DND-41 (cell line): ENCODE results near the gene PCDH8.

Experiments
- ATAC-seq: fragments of 200-7000 bp; cut with Tn5 transposase; 3 replicates; pipeline ENCODE4 v1.9.1; 2021; ENCODE audit warnings: low read depth; ENCODE audit not compliant: insufficient read depth
- DNase-seq: peaks from one replicate; pipeline ENCODE4 v3.0.0-alpha.2; 2020
- H2AFZ ChIP-seq: 2 replicates; pipeline ENCODE4 v1.6.0; 2012; ENCODE audit warnings: low read depth, low read length
- H3K27ac ChIP-seq: 2 replicates; pipeline ENCODE4 v1.5.1; 2012; ENCODE audit warnings: low read length, inconsistent platforms
- H3K27me3 ChIP-seq: fragments of 200-600 bp; sonication (generic); 2 replicates; pipeline ENCODE4 v1.6.0; 2012; ENCODE audit warnings: low read length, mild to moderate bottlenecking, inconsistent platforms; ENCODE audit not compliant: insufficient read depth, poor library complexity
- H3K36me3 ChIP-seq: 2 replicates; pipeline ENCODE4 v1.5.1; 2012; ENCODE audit warnings: low read length, inconsistent platforms; ENCODE audit not compliant: insufficient read depth
- H3K4me1 ChIP-seq: 2 replicates; pipeline ENCODE4 v1.5.1; 2012; ENCODE audit warnings: mild to moderate bottlenecking, low read length; ENCODE audit not compliant: insufficient read depth
- H3K4me2 ChIP-seq: 2 replicates; pipeline ENCODE4 v1.6.0; 2012; ENCODE audit warnings: mild to moderate bottlenecking, moderate library complexity, low read length, inconsistent platforms; ENCODE audit not compliant: insufficient read depth
- H3K4me3 ChIP-seq, 2 experiments: fragments of 200-600 bp in 1 of 2; shearing (Covaris generic) in 1 of 2; 2 replicates each; pipeline ENCODE4 v1.5.1; 2012 to 2016; ENCODE audit warnings: inconsistent platforms in 2 of 2, low read length in 2 of 2, mild to moderate bottlenecking in 2 of 2, low read depth in 1 of 2, moderate library complexity in 1 of 2
- H3K79me2 ChIP-seq: 2 replicates; pipeline ENCODE4 v1.6.0; 2012; ENCODE audit warnings: low read length, inconsistent platforms; ENCODE audit not compliant: insufficient read depth
- H3K9ac ChIP-seq: 2 replicates; pipeline ENCODE4 v1.6.0; 2012; ENCODE audit warnings: low read depth, mild to moderate bottlenecking, inconsistent platforms, low read length, moderate library complexity
- H3K9me3 ChIP-seq: 2 replicates; pipeline ENCODE4 v1.5.1; 2012; ENCODE audit warnings: low read length, moderate library complexity, mild to moderate bottlenecking, inconsistent platforms; ENCODE audit not compliant: insufficient read depth, severe bottlenecking
- H4K20me1 ChIP-seq: 2 replicates; pipeline ENCODE4 v1.6.0; 2012; ENCODE audit warnings: low read length; ENCODE audit not compliant: insufficient read depth
- EZH2 ChIP-seq: IDR thresholded peaks from 3 replicates; pipeline ENCODE4 v1.6.1; 2012; ENCODE audit warnings: borderline replicate concordance, low read depth, mild to moderate bottlenecking, moderate library complexity, low read length, inconsistent platforms; ENCODE audit not compliant: severe bottlenecking
- TF ChIP-seq, protein P1 (sequence below): IDR thresholded peaks from 2 replicates; pipeline ENCODE4 v1.5.1; 2012; ENCODE audit warnings: borderline replicate concordance, low read length, moderate library complexity, mild to moderate bottlenecking; ENCODE audit not compliant: poor library complexity, severe bottlenecking; ENCODE audit errors: extremely low read depth

The PCDH8 gene

DNA sequence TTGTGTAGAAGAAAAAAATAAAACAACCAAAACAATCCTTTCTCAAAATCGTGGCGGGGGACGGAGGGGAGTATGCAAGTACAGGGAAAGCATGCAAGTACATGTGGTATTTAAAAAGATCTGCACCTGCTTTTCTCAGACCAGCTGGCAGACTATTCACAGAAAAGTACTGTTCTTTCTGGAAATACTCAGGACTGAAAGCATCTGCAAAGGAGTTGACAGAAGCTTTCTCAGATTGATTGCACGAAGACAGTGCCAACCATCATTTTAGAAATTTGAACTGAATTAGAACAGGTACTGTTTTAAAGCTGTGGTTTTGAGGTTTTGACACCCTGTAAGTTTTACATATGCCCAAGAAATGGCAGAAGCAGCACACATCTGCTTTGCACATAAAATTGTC lies 19.8 kb upstream of the PCDH8 start:
- Histone ChIP-seq H3K27me3 (no peaks in the 10 kb centered on the region), H3K36me3 (no peaks in the 10 kb centered on the region), H3K4me3 (peak overlapping the region in 1 of 2 experiments; percentile 8; a peak in 2 of 4 replicates), H4K20me1 (no peaks in the 10 kb centered on the region), H3K9me3 (no peaks in the 10 kb centered on the region), H3K4me1 (peaks cover 74% of the 10 kb centered on the region), H2AFZ (peak overlapping the region; percentile 27), H3K79me2 (no peaks in the 10 kb centered on the region), H3K4me2 (peak overlapping the region; percentile 56), H3K9ac (peak overlapping the region; percentile 48), H3K27ac (peak overlapping the region; percentile 86)
- peak; percentile 80 for DNase-seq
- peak; percentile 88 for ATAC-seq
- TF ChIP-seq, protein P1, sequence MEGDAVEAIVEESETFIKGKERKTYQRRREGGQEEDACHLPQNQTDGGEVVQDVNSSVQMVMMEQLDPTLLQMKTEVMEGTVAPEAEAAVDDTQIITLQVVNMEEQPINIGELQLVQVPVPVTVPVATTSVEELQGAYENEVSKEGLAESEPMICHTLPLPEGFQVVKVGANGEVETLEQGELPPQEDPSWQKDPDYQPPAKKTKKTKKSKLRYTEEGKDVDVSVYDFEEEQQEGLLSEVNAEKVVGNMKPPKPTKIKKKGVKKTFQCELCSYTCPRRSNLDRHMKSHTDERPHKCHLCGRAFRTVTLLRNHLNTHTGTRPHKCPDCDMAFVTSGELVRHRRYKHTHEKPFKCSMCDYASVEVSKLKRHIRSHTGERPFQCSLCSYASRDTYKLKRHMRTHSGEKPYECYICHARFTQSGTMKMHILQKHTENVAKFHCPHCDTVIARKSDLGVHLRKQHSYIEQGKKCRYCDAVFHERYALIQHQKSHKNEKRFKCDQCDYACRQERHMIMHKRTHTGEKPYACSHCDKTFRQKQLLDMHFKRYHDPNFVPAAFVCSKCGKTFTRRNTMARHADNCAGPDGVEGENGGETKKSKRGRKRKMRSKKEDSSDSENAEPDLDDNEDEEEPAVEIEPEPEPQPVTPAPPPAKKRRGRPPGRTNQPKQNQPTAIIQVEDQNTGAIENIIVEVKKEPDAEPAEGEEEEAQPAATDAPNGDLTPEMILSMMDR, result no peak
- no peak for TF ChIP-seq EZH2

DNA sequence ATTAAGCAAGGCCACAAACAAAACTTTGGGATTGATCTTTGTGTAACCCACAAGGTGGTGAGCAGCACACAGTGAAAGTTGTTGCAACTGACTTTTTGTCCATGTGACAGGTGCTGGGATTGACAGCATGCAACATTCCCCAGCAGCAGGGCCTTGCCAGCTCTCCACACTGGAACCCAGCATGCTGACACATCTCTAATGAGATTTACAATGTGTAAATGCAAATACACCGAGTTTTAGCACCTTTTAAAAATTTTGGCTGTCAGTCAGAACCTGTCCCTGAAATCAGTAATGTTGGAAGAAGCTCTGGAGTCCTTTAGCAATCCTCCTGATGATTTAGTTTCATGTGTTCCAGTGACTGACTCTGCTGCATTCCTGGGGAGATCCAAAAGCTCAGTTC lies 16.5 kb upstream of the PCDH8 start:
- TF ChIP-seq, protein P1, result no peak
- no peak for TF ChIP-seq EZH2

GRCh38 chr13:52862358-52863206 lies 14.1 kb upstream of the PCDH8 start:
- no peaks in the 10 kb centered on the region for H3K9me3 ChIP-seq
- ATAC-seq, result no peak
- H3K27me3 ChIP-seq, result no peaks in the 10 kb centered on the region
- H3K79me2 ChIP-seq, result no peaks in the 10 kb centered on the region
- no peaks in the 10 kb centered on the region for H4K20me1 ChIP-seq
- TF ChIP-seq, protein P1, result peak; percentile 69
- no peak for TF ChIP-seq EZH2
- peaks cover 50% of the 10 kb centered on the region for H3K4me1 ChIP-seq
- no peak overlapping the region for H3K4me2 ChIP-seq
- no peak overlapping the region for H3K4me3 ChIP-seq
- H3K9ac ChIP-seq, result no peak overlapping the region
- no peaks in the 10 kb centered on the region for H3K36me3 ChIP-seq
- H2AFZ ChIP-seq, result no peak overlapping the region
- H3K27ac ChIP-seq, result no peak overlapping the region
- peak; percentile 39 for DNase-seq

More for the DNA sequence above, 16.5 kb upstream of the PCDH8 start:
- no peaks in the 10 kb centered on the region for H3K9me3 ChIP-seq
- ATAC-seq, result no peak
- peak overlapping the region; percentile 38 for H3K27ac ChIP-seq
- no peak overlapping the region for H2AFZ ChIP-seq
- H3K36me3 ChIP-seq, result no peaks in the 10 kb centered on the region
- no peak overlapping the region for H3K9ac ChIP-seq
- H3K4me1 ChIP-seq, result peaks cover 69% of the 10 kb centered on the region
- no peak overlapping the region for H3K4me3 ChIP-seq
- H3K4me2 ChIP-seq, result no peak overlapping the region
- no peaks in the 10 kb centered on the region for H3K27me3 ChIP-seq
- H3K79me2 ChIP-seq, result no peaks in the 10 kb centered on the region
- no peak for DNase-seq
- H4K20me1 ChIP-seq, result no peaks in the 10 kb centered on the region
